Inferior parietal cortex (tissue), 1 donor: ENCODE data around the gene ZNF319.
"Not testable (repeated sequence)": the region's sequence is repeated elsewhere in the genome, so short reads cannot be mapped to it uniquely, and the experiment has no call there.

Source experiments
- DNase-seq: peaks from one replicate; pipeline ENCODE4 v3.0.0-alpha.2; 2016; ENCODE audit errors: extremely low spot score

Gene ZNF319

DNA sequence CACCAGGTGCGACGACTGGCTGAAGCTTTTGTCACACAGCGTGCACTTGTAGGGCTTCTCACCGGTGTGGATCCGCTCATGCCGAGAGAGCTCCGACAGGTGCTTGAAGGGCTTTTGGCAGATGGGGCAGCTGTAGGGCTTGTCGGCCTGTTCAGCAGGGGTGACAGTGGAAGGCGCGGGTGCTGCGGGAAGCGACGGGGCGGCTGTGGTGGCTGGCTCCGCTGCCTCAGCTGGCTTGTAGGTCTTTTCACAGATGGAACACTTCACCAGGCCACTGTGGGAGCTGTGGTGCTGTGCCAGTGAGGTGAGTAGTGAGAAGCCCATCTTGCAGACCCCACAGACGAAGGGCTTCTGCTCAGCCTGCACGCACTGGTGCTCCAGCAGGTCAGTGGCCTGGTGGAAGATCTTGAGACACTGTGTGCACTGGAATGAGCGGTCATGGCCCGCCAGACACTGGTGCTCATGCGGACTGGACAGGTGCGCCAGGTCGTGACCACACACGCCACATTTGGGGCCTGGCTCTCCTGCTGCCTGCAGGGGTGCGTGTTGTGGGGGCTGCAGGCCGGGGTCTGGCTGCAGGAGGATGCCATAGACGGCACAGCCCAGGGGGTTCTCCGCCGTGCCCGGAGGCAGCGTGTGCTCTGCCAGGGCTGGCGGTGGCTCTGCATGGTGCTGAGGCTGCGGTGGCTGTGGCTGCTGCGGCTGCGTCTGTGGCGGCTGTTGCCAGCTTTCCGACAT lies 2.8 kb downstream of the ZNF319 start:
- DNase-seq = no peak

DNA sequence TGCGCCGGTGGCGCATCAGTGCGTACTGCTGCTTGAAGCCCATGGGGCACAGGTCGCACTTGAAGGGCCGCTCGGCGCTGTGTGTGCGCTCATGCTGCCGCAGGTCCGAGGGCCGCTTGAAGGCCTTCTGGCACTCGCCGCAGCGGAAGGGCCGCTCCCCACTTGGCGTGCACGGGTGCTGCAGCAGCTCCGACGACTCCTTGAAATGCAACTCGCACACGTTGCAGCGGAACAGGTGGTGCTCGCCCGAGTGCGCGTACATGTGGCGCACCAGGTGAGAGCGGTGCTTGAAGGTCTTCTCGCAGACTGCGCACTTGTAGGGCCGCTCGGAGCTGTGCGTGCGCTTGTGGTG lies 3.3 kb downstream of the ZNF319 start:
- DNase-seq = no peak

DNA sequence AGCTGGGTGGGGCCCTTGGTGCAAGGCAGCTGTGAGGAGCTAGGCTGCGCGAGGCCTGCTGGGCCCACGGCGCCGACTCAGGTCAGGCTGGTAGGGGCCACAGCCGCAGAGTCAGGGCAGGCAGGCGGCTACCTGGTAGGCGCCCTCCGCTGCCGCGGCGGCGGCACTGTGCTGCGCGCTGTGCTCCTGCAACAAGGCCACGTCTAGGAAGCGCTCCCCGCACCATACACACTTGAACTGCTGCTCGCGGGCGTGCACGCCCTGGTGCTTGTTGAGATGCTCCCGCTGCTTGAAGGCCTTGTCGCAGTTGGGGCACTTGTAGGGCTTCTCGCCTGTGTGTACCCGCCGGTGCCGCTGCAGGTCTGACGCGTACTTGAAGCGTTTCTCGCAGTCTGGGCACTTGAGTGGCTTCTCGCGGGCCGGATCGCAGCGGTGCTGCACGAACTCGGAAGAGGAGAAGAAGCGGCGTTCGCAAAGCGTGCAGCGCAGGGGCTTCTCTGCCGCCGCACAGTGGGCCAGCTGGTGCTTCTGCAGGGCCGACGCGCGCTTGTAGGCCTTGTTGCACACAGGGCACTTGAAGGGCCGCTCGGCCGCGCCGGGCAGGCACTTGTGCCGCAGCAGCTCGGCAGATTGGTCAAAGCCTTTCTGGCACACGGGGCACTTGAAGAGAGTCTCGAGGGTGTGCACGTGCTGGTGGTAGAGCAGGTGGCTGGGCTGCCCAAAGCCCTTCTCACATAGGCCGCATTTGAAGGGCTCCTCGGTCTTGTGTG lies 3.9 kb downstream of the ZNF319 start:
- DNase-seq = no peak

DNA sequence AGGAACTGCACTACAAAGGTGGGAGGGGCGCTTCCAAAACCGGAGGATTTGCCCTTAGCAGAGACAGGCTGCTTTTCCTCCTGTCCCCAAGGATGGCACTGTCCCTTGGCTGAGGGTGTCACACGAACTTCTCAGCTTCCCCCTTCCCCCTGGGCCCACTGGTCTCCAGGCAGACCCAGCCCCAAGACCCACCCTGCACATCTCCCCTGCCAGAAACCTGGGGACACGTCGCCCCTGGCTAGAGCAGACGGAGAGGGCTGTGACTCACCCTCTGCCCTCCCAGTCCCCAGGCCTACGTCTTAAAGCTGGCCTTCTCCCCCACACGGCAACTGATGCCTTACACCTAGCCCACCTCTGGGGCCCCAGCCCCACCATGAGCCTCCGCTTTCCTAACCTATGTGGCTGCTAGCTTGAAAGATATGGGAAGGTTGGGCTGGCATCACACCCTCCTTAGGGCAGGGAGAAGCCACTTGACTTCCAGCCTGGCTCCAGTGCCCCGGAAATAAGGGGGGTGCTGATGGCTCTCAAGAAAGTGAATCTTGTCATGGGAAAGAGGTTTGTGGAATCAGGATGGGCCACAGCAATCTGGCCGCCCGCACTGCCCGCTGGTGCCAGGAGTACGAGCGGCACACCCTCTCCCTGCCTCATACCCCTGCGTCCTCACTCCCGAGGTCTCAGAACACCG lies 4.6 kb downstream of the ZNF319 start:
- DNase-seq = no peak

DNA sequence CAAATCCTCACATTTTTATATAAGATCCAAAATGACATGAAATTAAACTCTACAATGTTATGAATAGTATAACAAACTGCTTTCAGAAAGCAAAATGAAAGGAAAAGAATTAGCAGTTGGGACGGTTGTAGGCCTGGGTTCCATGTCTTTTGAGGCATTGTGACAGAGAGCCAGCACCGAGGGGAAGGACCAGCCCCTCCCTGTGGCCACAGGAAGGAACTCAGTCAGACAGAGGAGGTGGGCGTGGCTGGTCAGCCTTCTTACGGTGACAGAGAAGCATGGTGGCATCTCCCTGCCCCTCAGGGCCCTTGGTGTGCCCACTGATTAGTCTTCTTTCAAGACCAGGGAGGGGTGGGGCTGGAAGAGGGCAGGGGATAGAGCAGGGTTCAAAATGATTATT lies 5.7 kb downstream of the ZNF319 start:
- DNase-seq = no peak

DNA sequence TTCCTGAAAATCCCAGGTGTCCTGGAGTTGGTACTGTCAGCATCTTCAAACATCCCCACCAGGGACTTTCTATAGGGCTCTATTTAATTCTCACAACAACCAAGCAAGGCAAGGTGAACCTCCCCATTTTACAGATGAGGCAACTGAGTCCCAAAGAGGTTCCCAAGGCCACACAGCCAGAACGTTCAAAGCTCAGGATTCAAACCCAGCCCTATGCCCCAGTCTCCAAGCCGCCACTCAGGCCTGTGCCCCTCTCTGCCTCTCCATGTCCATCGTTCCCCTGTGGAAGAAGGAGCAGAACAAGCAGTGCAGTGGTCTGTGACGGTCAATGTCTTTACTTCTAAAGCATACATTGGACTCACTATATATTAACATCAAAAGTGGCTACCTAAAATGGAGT lies 6.1 kb downstream of the ZNF319 start:
- DNase-seq = no peak

DNA sequence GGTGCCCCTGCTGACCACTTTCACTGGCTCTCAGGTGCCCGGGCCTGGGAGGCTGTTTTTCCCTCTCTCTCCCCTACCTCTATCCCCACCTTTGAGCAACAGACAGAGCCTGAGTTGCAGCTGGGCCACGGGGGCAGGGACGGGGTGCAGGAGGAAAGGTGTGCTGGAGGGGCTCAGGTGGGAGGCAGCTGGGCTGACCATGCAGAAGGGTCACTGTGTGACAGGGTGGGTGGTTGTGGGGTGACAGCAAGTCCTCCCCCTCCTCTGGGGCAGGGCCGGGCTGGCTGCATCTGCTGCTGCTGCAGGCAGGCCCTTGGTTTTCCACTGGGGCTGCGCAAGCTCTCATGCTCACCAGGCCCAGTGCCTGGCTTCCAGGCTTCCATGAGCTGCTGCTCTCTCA lies 6.6 kb downstream of the ZNF319 start:
- DNase-seq = no peak

DNA sequence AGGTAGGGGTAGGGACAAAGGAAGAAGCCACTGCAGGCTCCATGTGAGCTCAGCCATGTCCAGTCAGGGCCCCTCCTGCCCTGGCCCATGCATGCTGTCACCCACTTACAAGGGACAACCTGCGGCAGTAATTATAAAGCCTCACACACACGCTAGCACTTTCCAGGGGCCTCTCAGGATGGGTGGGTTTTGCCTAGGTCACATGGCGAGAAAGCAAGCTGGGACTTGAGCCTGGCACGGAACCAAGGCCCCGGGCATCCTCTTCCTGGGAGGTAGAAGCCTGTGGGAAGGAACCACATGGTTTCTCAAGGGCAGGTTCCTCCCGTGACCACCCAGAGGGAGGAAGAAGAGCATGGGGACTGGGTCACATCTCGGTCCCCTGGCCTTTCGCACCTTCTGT lies 7.0 kb downstream of the ZNF319 start:
- DNase-seq = no peak

DNA sequence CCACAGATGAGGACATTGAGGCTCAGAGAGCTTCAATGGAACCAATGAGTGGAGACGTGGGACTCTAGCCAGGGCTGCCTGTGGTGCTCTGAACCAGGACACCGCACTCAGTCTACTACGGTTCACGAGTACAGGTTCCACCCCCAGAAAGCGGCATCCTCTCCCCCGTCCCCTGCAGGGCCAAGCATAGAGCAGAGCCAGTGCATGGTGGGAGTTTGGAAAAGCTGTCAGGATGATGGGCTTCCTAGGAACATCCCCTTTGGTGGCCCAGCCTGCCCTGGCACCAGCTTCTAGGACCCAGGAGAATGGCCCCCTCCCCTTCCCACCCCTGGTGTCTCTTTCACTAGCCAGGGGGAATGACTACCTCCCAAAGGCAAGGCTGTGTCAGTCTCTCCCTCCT lies 8.4 kb downstream of the ZNF319 start:
- DNase-seq = no peak

DNA sequence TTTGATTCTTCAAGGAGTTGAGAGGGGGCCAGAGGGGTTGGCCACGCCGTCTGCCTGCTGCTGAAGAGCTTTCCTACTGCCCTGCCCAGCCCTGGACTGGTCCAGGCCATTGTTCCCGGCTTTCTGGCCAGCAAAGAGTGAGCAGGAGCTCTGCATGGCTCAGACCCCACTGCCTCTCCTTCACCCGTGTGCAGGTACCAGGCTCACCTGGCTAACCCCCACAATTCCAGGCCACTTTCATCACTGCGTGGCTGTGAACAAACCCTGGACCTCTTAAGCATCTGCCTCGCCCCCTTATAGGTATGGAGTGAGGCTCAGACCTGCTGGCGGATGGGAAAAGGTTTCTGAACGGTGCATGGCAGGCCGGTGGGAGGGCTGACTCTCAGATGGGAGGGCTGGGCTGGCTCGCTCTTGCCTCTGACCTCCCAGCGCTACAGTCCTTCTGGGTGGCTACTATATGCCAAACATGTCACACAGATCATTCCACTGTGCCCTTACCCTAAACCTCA lies 8.9 kb downstream of the ZNF319 start:
- no peak for DNase-seq

DNA sequence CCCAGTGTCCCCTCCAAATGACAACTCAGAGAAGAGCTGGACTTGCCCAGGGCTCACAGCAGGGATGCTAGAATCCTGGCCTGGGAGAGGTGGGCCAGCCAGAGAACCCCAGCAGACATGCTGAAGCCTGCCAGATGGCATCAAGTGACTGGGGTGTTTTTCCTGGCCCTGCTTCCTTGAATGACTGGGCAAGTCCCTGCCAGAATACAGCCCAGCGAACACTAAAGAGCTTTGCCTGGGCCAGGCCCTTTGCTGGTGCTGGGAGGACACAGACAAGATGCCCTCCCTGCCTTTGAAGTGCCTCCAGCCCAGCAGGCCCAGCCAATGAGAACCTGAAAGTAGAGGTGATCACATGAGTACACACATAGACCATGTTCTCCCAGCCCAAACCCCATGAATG lies 11.5 kb downstream of the ZNF319 start:
- DNase-seq = no peak

DNA sequence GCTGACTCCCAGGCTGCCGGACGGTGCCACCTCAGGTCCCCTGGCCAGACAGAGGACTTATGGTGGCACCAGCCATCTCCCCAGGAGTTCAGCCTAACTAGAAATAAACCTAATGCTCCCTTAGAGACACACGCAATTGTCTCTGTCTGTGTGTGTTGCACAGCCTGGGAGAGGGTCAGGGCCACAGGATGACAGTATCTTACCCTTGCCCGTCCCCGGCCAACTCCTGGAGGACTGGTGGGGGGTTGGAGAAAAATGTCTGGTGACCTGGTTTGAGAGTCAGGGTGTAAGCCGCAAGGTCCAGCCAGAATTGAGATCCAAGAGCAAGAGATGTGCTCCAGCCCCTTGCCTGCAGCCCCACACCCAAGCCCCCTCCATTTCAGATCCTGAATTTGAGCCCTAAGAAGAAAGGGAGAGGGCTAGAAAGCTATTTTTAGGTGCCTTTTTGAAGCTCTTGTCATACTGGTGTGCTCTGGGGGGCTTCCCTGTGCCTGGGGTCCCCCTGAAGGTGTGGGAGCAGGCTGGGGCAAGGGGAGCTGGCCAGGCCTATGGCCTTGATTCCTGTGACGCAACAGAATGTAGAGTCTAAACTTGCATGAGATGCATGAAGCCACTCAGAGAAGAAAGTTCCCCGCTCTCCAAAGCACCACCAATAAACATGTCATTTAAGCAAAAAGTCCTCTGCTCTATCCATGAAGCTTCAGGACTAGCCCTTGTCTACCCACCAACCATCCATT lies 12.9 kb downstream of the ZNF319 start:
- no peak for DNase-seq

DNA sequence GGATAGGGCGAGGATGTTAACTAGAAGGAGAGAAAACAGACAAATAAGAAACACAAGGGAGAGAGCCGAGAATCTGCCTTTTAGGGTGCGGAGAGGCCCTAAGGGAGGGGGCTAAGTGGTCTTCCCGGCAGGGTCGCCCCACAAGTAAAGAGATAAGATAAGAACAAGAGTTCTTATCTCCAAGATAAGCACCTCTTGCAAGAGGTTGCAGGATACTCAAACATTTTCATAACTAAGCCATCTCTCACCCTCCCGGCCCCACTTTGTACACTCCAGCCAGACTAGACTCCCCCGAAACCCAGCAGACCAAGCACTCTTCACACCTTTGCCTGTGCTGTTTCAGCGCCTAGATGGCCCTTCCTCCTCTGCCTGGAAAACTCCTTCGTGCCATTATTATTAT lies 14.3 kb downstream of the ZNF319 start:
- no peak for DNase-seq

DNA sequence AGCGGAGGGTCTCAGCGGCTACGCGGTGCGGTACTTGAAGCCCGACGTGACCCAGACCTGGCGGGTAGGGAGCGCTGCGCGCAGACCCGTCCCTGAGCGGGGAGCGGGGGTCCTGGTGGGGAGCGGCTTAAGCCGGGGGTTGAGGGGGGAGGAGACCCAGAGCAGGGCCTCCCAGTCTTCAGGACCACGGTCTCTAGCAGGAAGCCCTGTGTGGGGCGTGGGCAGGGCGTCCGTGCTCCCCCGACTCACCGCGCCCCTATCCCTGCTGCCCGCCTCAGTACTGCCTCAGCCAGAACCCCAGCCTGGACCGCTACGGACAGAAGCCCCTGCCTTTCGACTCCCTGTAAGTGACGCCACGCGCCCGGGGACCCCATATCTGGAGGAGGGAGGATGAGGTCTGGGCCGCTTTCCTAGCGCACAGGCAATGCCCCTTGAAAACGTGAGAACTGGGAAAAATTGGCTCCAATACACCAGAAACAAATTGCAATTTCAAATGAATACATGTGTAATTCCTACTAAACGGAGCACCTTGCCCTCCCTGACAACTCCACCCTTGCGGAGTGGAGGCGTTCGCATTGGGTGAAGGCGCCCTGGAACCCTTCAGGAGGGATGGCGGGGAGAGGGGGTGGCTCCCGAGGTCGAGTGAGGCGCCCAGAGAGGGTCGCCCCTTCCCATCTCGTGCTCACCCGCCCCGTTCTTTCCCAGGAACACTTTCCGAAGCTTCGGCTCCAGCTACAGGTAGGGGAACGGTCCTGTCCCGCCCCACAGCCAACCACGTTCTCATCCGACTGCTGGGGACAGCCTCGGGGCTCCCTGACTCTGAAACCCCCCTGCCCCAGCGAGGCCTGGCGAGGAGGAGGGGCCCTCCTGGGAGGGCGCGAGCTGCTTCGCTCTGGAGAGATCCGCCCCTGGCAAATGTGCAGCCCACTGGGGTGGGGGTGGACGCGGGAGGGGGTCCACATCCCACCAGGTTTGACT lies 15.0 kb downstream of the ZNF319 start:
- DNase-seq = no peak

DNA sequence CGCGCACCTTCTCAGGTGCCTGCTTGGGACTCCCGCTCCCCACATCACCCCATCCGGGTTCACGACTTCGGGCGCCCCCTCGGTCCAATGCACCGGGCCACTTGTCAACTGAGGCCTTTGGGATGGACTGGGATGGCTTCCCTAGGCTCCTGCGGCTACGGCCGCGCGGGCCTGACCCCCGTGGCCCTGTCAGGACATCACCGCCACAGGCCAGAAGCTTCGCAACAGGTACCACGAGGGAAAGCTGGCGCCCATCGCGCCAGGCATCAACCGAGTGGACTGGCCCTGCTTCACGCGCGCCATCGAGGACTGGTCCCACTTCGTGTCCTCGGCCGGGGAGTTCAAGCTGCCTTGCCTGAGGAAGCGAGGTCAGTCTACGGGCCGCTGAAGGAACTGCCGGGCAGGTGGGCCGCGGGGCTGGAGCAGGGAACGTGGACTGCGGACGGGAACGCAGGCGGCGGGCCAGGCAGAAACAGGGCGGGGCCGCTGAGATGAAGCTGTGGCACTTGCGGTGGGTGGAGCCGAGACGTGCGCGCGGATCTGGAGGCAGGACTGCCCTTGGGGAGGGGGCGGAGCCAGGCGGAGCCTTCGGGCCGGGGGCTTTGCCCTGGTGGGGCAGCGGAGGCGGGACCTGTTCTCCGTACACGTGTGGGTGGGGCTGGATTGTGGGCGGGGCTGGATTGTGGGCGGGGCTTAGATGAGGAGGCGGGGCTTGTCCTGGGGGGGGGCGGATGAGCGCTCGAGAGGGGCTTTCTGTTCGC lies 15.8 kb downstream of the ZNF319 start:
- no peak for DNase-seq

DNA sequence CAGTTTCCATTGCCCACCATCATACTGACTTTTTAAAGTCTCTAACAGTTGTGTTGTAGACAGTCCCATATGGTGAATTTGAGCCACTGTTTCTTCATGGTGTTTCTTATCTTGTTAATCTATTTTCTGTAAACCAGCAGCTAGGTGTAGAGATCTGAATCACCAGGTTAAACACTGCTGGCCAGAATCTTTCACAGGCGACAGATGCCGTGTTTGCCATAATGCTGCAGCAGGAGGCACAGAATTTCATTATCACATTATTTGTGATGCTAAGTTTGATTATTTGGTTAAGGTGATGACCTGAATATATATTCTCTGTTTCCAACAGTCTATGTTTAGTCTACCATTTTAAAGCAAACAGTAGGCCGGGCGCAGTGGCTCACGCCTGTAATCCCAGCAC lies 18.1 kb downstream of the ZNF319 start:
- DNase-seq = no peak

DNA sequence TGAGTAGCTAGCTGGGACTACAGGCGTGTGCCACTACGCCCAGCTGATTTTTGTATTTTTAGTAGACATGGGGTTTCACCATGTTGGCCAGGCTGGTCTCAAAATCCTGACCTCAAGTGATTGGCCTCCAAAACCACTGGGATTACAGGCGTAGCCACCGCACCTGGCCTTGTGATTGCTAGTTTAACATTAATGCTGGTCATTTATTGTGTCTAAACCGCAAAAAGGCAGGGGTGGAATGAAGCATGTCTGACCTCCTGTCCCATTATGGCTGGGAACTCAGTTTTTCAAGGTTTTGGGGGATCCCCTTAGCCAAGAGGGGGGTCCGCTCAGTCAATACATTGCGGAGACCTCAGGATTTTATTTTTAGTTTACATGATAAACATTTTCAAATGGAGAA lies 18.8 kb downstream of the ZNF319 start:
- DNase-seq = no peak

DNA sequence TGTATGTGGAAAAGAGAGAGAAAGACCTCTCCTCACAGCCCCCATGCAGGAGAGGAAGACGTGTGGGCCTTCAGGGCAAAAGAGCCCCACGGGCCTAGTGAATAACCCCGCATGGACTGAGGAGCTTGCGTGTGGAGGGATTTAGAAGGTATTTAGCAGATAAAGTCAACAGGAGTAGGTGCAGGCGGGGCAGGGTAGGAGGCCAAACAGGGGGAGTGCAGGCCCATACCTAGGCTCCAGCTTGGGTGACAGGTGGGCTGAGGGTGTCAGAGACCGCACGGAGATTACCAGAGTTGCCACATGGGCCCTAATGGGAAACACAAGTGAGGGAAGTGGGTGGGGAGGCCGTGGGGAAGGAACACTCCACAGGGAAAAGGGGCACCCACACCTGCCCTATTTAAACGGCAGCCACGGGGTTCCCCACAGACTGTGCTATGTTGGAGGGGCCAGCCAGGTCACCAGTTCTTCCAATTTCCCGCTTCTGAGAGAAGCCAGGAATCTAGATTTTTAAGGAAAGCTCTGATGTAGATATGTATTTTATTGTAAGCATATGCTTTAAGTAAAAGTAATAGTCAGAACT lies 21.4 kb downstream of the ZNF319 start:
- no peak for DNase-seq

DNA sequence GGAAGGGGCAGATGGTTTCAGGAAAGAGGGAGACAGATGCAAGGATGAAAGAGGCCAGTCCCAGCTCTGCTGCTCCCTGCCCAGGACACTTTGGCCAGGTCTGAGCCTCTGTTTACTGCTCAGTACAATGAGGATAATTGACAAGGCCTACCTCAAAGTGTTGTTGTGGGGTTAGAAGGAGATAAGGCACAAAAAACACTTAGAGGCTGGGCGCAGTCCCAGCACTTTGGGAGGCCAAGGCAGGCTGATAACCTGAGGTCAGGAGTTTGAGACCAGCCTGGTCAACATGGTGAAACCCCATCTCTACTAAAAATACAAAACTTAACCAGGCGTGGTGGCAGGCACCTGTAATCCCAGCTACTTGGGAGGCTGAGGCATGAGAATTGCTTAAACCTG lies 22.4 kb downstream of the ZNF319 start:
- not testable (repeated sequence) for DNase-seq
